Islet of Langerhans (tissue), 1 donor: ENCODE results near the gene DMAC2L.
"Not testable (repeated sequence)": the region's sequence is repeated elsewhere in the genome, so short reads cannot be mapped to it uniquely, and the experiment has no call there.

Source experiments
- FAIRE-seq: peaks from one replicate; lab custom pipeline; 2011; peaks lifted over from hg19 to GRCh38; lab: Jason Lieb, UNC

The DMAC2L gene

GRCh38 chr14:50356283-50356682 lies 44.2 kb downstream of the DMAC2L start:
- not testable (repeated sequence) for FAIRE-seq

DNA sequence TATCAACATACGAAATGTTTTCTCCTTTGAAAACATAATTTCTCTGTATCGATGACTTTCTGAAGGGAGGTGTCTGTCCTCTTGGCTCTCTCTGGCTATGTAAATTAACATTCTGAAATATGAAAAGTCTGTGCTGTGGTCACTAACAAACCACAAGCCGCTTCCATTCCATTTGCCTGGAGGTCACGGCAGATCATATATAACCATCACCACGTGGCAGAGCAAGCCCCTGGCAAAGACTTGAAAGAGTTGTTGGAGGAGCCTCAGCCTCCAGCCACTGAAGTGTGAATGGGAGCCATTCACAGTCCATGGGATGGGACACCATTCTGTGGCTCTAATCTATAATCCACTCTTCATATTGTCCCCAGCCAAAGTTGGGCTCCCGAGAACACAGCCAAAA lies 45.0 kb downstream of the DMAC2L start:
- no peak for FAIRE-seq

DNA sequence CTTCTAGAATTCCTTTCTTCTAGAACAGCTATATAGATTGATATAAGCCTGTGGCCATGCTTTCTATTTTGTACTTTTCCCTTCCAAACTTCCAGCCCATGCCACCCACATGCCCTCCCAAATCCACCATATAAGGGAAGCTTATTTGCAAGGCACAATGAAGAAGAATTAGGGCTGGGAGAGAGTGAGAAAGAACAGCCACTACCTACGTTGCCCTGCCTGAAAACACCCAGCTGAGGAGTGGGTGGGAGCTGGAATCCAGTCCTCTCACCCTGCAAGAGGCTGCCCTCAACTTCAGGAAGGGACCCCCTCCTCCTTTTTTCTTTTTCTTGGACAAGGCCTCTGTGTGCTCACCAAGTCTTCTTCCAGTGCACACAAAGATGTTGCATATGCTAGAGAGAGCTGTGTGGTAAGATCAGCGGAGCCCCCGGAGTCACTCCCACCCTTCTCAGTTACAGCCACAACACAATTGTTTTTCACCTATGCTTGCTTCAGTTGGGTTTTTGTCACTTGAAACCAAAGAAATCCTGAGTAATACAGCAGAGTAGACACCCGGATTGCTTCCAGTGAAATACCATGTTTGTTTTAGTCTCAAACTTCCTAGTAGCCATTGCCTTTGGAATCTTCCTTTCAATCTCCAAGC lies 45.8 kb downstream of the DMAC2L start:
- no peak for FAIRE-seq

GRCh38 chr14:50359631-50360030 lies 47.5 kb downstream of the DMAC2L start:
- no peak for FAIRE-seq

GRCh38 chr14:50360093-50360492 lies 48.0 kb downstream of the DMAC2L start:
- FAIRE-seq: no peak

GRCh38 chr14:50360851-50361250 lies 48.7 kb downstream of the DMAC2L start:
- no peak for FAIRE-seq

GRCh38 chr14:50361473-50362403 lies 49.6 kb downstream of the DMAC2L start:
- FAIRE-seq: not testable (repeated sequence)

DNA sequence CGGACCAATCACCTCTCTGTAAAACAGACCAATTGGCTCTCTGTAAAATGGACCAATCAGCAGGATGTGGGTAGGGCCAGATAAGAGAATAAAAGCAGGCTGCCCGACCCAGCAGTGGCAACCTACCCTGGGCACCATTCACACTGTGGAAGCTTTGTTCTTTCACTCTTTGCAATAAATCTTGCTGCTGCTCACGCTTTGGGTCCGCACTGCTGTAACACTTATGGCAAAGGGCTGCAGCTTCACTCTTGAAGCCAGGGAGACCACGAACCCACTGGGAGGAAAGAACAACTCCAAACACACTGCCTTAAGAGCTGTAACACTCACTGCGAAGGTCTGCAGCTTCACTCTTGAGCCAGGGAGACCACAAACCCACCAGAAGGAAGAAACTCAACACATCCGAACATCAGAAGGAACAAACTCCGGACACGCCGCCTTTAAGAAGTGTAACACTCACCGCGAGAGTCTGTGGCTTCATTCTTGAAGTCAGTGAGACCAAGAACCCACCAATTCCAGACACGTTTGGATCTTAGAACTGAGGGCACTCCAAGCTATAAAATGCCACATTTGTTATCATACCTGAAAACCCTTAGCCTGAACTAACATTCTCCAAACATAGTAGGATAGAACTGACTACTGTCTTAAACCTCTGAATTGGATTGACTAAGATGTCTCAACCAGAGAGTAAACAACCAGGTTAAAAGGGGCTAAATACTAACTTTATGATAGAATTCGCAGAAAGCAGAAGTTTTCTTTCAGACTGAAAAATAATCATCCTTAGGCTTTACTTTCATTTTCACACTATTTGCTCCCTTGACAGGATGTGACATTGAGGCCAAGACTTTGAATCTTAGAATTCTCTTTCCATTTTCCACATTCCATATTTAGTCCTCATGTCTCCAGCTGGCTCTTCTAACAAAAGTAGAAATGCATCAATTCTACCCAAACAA lies 50.9 kb downstream of the DMAC2L start:
- FAIRE-seq: no peak

DNA sequence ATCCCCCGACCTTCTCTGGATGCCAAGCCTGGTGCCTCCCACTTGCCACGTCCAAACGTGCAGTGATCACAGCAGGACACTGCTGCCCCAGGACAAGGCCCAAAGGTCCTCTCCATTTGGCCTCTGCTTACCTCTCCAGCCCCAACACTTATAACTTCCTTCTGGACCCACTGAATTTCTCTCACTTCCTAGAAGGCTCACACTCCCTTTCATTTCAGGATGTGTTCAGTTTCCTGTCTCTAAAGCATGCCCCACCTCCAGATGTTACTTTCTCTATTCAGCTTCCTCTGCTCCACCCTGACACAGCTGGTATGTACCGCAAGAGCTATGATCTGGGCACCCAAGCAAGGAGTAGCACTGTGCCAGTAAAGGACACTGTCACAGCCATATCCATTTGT lies 51.6 kb downstream of the DMAC2L start:
- FAIRE-seq: no peak

DNA sequence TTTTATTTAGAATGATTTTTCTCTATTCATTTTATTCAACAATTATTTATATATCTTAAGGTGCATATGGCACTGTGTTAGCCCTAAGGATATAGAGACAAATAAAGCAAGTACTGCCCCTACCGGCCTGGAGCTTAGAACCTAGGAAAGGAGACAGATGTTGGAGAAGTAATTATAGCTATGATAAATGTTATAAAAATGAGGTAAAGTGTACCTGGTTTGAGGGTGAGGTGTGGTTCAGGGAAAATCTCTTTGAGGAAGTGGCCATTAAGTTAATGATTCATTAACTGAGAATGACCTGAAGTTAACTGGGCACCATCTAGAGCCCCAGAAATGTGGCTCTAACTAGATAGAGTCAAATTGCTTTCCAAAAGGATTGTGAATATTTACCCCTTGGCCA lies 52.7 kb downstream of the DMAC2L start:
- FAIRE-seq: peak; percentile 93

GRCh38 chr14:50365572-50365971 lies 53.4 kb downstream of the DMAC2L start:
- FAIRE-seq: not testable (repeated sequence)

DNA sequence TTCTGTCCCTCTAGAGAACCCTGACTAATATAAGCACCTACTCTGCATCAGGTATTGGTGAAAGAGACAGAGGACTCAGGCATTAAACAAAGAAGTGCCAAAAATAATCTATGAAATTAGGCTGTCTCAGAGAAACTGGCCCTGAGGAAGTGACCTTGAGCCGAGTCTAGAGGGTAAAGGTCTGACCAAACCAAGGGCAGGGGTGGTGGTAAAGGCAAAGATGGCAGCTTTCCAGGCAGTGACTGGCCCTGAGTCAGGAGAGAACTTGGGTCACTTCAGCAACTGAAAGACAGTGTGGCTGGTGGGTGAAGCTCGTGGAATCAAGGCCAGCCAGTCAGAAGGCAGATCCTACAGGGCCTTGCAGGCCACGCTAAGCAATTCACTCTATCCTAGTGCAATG lies 54.0 kb downstream of the DMAC2L start:
- FAIRE-seq: no peak

DNA sequence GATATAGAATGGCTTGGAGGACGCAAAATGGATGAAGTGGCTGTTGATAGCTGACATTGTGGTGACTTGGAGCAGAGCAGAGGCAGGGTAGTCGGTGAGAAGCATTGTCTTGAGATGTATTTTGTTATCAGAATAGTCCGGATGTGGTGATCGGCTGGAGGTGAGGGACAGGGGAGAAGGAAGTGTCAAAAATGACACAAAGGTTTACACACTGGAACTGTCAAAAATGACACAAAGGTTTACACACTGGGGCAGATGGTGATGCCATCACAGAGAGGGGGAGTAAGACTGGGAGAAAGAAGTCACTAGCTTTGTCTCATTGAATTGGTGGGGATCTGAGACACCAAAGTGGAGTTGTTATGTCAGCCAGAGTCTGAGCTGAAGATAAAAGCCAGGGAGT lies 54.5 kb downstream of the DMAC2L start:
- no peak for FAIRE-seq

GRCh38 chr14:50371546-50371945 lies 59.4 kb downstream of the DMAC2L start:
- no peak for FAIRE-seq

- no peak for FAIRE-seq
These were observed 61.8 kb downstream of the DMAC2L start for GRCh38 chr14:50373959-50374358.

DNA sequence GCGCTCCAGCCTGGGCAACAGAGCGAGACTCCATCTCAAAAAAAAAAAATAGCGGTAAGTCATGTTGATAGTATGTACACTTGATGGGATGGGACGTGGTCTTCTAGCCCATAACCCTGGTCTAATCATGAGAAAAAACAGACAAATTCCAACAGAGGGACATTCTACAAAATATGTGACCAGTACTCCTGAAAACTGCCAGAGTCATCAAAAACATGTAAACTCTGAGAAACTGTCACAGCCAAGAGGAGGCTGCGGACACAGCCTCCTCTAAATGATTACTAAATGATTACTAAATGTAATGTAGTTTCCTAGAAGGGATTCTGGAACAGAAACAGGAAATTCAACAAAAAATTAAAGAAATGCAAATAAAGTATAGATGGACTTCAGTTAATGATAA lies 63.6 kb downstream of the DMAC2L start:
- FAIRE-seq: no peak
